Stimulated activated CD8-positive, alpha-beta memory T cell treated with anti-CD3 and anti-CD28 coated beads, Interleukin-15, amount 100 ng/mL, for 24 hours (primary cell): Measurements from ENCODE around the gene ATM.
"Not testable (repeated sequence)": the region's sequence is repeated elsewhere in the genome, so short reads cannot be mapped to it uniquely, and the experiment has no call there.

Experiments
- DNase-seq: peaks from one replicate; pipeline ENCODE4 v3.0.0-alpha.2; 2020; ENCODE audit warnings: low read depth

Gene ATM

GRCh38 chr11:108220721-108221336, 2.0 kb upstream of the ATM start:
- DNase-seq, result no peak

DNA sequence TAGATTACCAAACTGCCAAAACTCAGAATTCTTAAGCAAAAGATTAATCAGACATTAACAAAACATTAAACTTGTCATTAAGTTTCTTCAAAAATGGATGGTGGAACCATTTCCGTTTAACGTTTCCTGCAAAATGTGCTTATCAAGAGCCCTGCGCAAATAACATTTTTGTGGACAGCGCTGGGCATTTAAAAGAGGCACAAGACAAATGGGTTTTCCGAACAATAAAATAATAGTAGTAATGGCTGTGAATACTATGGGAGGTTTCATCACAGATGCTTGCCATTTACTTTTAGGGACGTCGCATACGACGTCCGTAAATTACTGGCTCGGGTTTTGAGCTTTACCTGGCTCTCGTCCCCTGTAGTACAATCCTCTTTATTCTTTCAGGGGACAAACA, 1.5 kb upstream of the ATM start:
- DNase-seq, result no peak

DNA sequence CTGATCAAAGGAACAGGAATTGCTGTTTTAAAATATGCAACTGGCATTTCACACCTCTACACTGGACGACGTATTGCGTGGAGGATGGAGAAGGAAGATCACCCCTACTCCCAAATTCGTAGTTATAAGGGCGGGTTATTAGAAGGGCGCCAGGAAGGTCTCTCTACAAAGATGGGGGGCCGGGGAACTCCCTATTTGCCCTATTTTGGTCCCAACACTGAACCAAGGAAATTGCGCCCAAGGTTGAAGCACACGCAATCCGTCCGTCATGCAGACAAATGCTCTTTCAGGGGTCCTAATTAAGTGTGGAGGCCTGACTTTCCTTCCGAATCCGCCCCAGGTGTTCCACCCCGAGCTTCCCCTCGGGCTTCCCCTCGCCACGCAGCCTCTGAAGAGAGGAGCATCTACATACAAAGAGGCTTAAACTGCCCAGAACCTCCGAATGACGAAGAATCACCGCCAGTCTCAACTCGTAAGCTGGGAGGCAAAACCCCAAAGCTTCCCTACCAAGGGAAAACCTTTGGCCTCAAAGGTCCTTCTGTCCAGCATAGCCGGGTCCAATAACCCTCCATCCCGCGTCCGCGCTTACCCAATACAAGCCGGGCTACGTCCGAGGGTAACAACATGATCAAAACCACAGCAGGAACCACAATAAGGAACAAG, 825 bp upstream of the ATM start:
- no peak for DNase-seq

DNA sequence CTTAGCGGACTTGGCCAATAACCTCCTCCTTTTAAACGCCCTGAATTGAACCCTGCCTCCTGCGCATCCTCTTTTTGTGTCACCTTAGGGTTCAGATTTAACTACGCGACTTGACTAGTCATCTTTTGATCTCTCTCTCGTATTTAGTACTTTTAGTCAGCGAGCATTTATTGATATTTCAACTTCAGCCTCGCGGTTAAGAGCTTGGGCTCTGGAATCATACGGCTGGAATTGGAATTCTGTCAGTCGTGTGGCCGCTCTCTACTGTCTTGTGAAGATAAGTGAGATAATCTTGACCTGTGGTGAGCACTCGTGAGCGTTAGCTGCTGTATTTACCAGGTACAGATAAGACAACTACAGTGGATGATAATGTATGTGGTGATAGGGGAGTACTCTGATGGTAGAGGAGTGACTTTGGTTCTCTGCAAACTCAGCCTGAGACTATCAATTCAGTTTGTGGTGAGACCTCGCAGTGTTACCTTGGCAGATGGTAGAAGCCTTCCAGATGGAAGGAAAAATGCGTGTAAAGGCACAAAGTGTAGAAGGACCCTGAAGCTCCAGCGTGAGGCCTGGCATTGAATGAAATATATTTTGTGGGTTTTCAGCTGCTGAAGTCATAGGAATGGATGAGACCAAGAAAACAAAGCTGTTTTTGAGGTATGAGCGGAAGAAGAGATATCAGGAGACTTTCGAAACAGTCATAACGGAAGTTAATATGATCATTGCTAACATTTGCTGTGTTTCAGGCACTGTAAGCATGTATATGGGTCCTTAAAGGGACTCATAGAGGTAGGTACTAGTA, 682 bp downstream of the ATM start:
- no peak for DNase-seq

DNA sequence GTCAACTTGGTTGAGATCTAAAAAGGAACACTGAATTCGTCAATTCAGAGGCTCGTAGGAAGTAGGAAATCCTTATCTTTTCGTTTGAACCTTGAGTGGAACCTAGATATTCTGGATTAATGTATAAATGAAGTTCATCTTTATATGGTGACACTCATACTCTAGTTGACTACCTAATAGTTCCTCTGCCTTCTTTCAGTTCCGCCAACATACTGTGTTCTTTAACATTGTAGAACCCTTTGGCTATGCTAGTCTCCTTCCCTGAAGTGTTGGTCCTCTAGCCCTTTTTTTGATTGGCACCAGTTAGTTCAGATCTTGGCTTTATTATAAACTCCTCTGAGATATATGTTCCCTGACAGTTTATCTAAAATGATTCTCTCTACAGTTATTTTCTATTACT, 1.5 kb downstream of the ATM start:
- DNase-seq, result no peak

DNA sequence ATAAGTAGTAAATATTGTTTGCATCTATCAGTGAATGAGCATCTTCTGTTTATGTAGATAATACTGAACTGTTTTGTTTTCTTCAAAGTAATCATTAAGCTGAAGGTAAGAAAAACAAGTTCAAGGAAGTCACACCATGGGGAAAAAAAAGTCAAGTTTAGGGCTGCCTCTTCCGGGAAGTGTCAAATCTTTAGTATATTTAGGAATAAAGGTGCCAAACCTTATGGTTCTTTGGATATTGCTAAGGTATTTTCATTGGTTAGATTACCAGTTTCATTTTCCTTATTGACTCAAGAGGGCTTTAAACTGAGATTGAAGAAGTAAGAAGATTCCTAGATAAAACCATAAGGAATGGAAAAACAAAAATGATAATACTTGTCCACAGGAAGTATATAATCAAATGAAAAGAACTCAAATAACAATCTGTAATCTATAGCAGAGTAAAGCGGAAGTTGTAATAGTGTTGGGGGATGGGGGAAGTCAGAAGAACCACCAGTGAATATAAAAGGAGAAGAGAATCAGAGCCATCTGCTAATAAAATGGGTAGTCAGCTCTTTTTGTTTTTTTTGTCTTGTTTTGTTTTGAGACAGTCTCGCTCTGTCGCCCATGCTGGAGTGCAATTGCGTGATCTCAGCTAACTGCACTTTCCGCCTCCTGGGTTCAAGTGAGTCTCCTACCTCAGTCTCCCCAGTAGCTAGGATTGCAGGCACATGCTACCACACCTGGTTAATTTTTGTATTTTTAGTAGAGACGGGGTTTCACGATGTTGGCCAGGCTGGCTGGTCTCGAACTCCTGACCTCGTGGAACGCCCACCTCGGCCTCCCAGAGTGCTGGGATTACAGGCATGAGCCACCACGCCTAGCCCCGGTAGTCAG, 2.3 kb downstream of the ATM start:
- DNase-seq, result no peak

GRCh38 chr11:108226036-108226435, 3.2 kb downstream of the ATM start:
- DNase-seq, result no peak

DNA sequence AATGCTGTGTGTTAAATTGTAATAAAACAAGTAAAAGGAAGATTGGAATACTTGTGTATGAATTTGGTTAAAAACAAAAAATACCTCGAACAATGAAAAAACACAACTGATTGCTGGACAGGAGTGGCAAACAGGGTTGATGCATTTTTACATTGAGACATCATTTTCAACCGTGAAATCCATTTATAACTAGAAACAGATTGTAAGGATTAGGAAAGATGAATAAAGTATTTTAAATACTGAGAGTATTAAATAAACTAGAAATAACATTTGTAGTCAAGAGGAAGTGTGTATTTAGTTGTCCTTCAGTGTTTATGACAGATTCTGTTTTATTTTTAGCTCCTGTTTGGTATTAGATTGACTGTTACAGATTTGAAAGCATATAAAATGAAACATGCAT, 5.4 kb downstream of the ATM start:
- no peak for DNase-seq

- no peak for DNase-seq
Observed at GRCh38 chr11:108233277-108233945, 10.5 kb downstream of the ATM start.

GRCh38 chr11:108235192-108235591, 12.3 kb downstream of the ATM start:
- DNase-seq, result no peak

DNA sequence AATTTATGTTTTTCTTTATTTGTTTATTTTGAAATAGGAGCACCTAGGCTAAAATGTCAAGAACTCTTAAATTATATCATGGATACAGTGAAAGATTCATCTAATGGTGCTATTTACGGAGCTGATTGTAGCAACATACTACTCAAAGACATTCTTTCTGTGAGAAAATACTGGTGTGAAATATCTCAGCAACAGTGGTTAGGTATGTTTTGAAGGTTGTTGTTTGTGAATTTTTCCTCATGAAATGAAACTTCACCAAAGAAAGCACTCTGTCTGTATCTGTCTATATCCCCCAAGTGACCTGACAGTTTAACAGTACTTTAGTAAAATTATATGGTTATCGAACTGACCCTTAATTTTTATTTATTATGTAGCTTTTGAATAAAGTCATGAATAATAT, 12.8 kb downstream of the ATM start:
- no peak for DNase-seq

- DNase-seq, result no peak
Observed at GRCh38 chr11:108237058-108237481, 14.2 kb downstream of the ATM start.

- no peak for DNase-seq
Observed at GRCh38 chr11:108239076-108239475, 16.2 kb downstream of the ATM start.

GRCh38 chr11:108241330-108242037, 18.6 kb downstream of the ATM start:
- DNase-seq, result no peak

DNA sequence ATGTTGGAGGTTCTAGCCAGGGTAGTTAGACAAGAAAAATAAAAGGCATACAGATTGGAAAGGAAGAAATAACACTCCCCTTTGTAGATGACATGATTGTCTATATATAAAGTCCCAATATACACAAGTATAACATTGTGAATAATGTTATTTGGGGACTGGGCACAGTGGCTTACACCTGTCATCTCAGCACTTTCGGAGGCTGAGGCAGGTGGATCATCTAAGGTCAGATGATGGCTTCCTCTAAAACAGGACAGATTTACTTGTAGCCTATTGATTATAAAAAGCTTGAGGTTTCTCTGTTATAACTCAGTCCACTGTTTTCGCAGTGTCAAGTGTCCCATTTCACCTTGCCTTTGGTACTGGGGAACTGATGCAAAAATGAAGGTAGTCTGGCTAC, 19.6 kb downstream of the ATM start:
- no peak for DNase-seq

DNA sequence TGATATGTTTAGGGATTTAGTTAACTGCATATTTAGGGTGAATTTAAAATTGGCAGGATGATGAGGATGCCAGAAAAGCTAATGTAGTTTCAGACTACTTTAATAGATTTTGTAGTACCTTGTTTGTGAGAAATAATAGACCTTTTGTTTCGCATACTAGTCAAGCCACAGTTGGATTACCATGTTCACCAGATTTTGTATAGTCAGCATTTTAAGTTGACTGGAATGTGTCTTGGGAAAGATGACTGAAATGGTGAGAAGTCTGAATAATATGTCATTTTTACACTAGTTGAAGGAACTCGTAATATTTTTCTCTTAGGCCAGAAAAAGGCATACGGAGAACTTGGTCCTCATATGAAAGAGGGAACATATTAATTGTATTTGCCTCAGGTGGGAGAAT, 23.4 kb downstream of the ATM start:
- no peak for DNase-seq

DNA sequence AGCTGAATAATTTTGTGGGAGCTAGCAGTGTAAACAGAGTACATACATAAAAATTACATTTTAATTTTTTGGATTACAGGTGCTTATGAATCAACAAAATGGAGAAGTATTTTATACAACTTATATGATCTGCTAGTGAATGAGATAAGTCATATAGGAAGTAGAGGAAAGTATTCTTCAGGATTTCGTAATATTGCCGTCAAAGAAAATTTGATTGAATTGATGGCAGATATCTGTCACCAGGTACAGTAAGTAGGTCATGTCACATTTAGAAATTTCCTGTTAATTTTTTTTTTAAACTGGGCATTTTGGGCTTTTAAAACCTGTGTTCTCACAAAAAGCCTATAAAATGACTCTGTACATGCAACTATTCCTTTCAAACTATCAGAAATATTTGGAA, 24.0 kb downstream of the ATM start:
- no peak for DNase-seq

GRCh38 chr11:108253176-108253575, 30.3 kb downstream of the ATM start:
- no peak for DNase-seq

DNA sequence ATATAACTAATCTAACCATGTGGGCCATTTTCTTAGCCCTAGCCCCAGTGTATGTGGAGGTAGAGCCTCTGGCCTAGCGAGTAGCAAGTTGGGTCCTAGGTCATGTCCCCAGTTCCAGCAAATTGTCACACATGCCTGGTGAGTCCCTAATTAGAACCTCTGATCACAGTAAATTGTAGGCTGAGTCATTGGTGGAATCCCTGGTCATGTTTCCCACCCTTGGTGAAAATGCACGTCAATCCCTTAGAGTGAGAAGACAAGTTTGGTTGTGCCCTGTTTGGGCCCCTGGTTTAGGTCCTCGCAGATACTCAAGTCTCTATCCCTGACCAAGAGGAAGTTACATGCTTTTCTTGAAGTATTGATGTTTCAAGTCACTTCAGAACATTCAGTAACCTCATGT, 46.7 kb downstream of the ATM start:
- DNase-seq, result no peak

- DNase-seq, result not testable (repeated sequence)
Observed at GRCh38 chr11:108276985-108277616, 54.2 kb downstream of the ATM start.

- DNase-seq, result no peak
Observed at GRCh38 chr11:108278546-108278945, 55.7 kb downstream of the ATM start.
